CMK (cell line): Measurements from ENCODE around the gene GRK5.
A peak's percentile ranks its signal among the peaks of the same experiment; 100 is the strongest.

ENCODE experiments used
- DNase-seq: peaks from one replicate; pipeline ENCODE4 v3.0.0-alpha.2; 2010; ENCODE audit warnings: low read depth

GRK5 gene

GRCh38 chr10:119341459-119342301, 134.3 kb downstream of the GRK5 start:
- no peak for DNase-seq

GRCh38 chr10:119342335-119342734, 135.0 kb downstream of the GRK5 start:
- DNase-seq = no peak

- DNase-seq = no peak
These were observed 135.7 kb downstream of the GRK5 start for GRCh38 chr10:119343011-119343601.

- DNase-seq = no peak
These were observed 137.0 kb downstream of the GRK5 start for GRCh38 chr10:119344381-119344780.

- DNase-seq = no peak
These were observed 138.9 kb downstream of the GRK5 start for GRCh38 chr10:119346095-119346832.

GRCh38 chr10:119347181-119347974, 140.0 kb downstream of the GRK5 start:
- no peak for DNase-seq

- no peak for DNase-seq
These were observed 140.7 kb downstream of the GRK5 start for GRCh38 chr10:119348106-119348505.

GRCh38 chr10:119348516-119349240, 141.3 kb downstream of the GRK5 start:
- no peak for DNase-seq

- no peak for DNase-seq
These were observed 142.0 kb downstream of the GRK5 start for GRCh38 chr10:119349341-119349740.

- DNase-seq = no peak
These were observed 142.6 kb downstream of the GRK5 start for GRCh38 chr10:119349937-119350501.

- no peak for DNase-seq
These were observed 143.2 kb downstream of the GRK5 start for GRCh38 chr10:119350502-119351097.

- no peak for DNase-seq
These were observed 143.8 kb downstream of the GRK5 start for GRCh38 chr10:119351189-119351588.

GRCh38 chr10:119352042-119352441, 144.7 kb downstream of the GRK5 start:
- no peak for DNase-seq

- no peak for DNase-seq
These were observed 145.4 kb downstream of the GRK5 start for GRCh38 chr10:119352807-119353206.

GRCh38 chr10:119353421-119353820, 146.1 kb downstream of the GRK5 start:
- no peak for DNase-seq

GRCh38 chr10:119355930-119356329, 148.6 kb downstream of the GRK5 start:
- peak; percentile 26 for DNase-seq

- DNase-seq = no peak
These were observed 150.2 kb downstream of the GRK5 start for GRCh38 chr10:119357412-119358151.

- DNase-seq = no peak
These were observed 150.8 kb downstream of the GRK5 start for GRCh38 chr10:119358152-119358512.

- DNase-seq = no peak
These were observed 151.2 kb downstream of the GRK5 start for GRCh38 chr10:119358567-119358966.

GRCh38 chr10:119359025-119359424, 151.7 kb downstream of the GRK5 start:
- DNase-seq = no peak
